ENCODE results near the gene UBAC2. TPM values are rescaled to one million over a fixed set of nuclear protein-coding genes. Genes with fewer than 3 reads are reported as not detected.

The UBAC2 gene
- total and polyA plus RNA-seq, 2 donors (not counting 1 experiment from before 2014, with no cell fraction given), result 32.4 to 87.4 TPM

GRCh38 chr13:99203601-99204579 lies 3.2 kb downstream of the UBAC2 start:
- no peaks in the 10 kb centered on the region for H4K20me1 ChIP-seq (ENCODE audit: control insufficient read depth, extremely low read depth, insufficient read depth, low read length)
- no peak for DNase-seq (ENCODE audit: low read depth in 2 of 2)

GRCh38 chr13:99205621-99206220 lies 5.1 kb downstream of the UBAC2 start:
- no peaks in the 10 kb centered on the region for H3K9me3 ChIP-seq (ENCODE audit: control insufficient read depth, insufficient read depth, low read depth, low read length)
- H3K4me3 ChIP-seq (replicated peaks in 1 of 4; ENCODE audit: control extremely low read depth in 1 of 4, insufficient read depth in 1 of 4, low read depth in 3 of 4, low read length in 4 of 4), result no peak overlapping the region
- H3K4me1 ChIP-seq (ENCODE audit: control insufficient read depth, extremely low read depth, insufficient read depth, low read length), result no peaks in the 10 kb centered on the region
- H3K79me2 ChIP-seq (ENCODE audit: control insufficient read depth, insufficient read depth, low read length), result peaks cover 35% of the 10 kb centered on the region
- no peak overlapping the region for H3K27ac ChIP-seq (ENCODE audit: insufficient read depth, low read length)
- no peak for DNase-seq (ENCODE audit: low read depth in 2 of 2)
- TF ChIP-seq CTCF (conservative IDR thresholded peaks at IDR 0.05 in 1 of 2, IDR thresholded peaks at IDR 0.05 in 1 of 2; ENCODE audit: low read depth in 1 of 2, low read length in 2 of 2) (no peak), EZH2 (IDR thresholded peaks at IDR 0.05; ENCODE audit: low read length, missing control alignments) (no peak)
- H3K36me3 ChIP-seq (ENCODE audit: control insufficient read depth, insufficient read depth, low read length), result no peaks in the 10 kb centered on the region
- no peaks in the 10 kb centered on the region for H4K20me1 ChIP-seq (ENCODE audit: control insufficient read depth, extremely low read depth, insufficient read depth, low read length)
- H3K27me3 ChIP-seq (ENCODE audit: control insufficient read depth, insufficient read depth, low read length), result no peaks in the 10 kb centered on the region
- no peak overlapping the region for H3K9ac ChIP-seq (ENCODE audit: insufficient read depth, low read length)
- no peak overlapping the region for H3K4me2 ChIP-seq (ENCODE audit: extremely low read depth, insufficient read depth, low read length)
- H2AFZ ChIP-seq (ENCODE audit: low read length), result no peak overlapping the region

More at GRCh38 chr13:99203601-99204579, 3.2 kb downstream of the UBAC2 start:
- Histone ChIP-seq H3K4me2 (ENCODE audit: extremely low read depth, insufficient read depth, low read length) (no peak overlapping the region), H3K9me3 (ENCODE audit: control insufficient read depth, insufficient read depth, low read depth, low read length) (no peaks in the 10 kb centered on the region), H3K4me3 (replicated peaks in 1 of 4; ENCODE audit: control extremely low read depth in 1 of 4, insufficient read depth in 1 of 4, low read depth in 3 of 4, low read length in 4 of 4) (no peak overlapping the region), H2AFZ (ENCODE audit: low read length) (no peak overlapping the region), H3K27ac (ENCODE audit: insufficient read depth, low read length) (no peak overlapping the region), H3K27me3 (ENCODE audit: control insufficient read depth, insufficient read depth, low read length) (no peaks in the 10 kb centered on the region), H3K36me3 (ENCODE audit: control insufficient read depth, insufficient read depth, low read length) (no peaks in the 10 kb centered on the region), H3K79me2 (ENCODE audit: control insufficient read depth, insufficient read depth, low read length) (peaks cover 33% of the 10 kb centered on the region), H3K9ac (ENCODE audit: insufficient read depth, low read length) (no peak overlapping the region), H3K4me1 (ENCODE audit: control insufficient read depth, extremely low read depth, insufficient read depth, low read length) (no peaks in the 10 kb centered on the region)
- TF ChIP-seq EZH2 (IDR thresholded peaks at IDR 0.05; ENCODE audit: low read length, missing control alignments) (no peak), CTCF (conservative IDR thresholded peaks at IDR 0.05 in 1 of 2, IDR thresholded peaks at IDR 0.05 in 1 of 2; ENCODE audit: low read depth in 1 of 2, low read length in 2 of 2) (no peak)

GRCh38 chr13:99206226-99206625 lies 5.6 kb downstream of the UBAC2 start:
- no peak overlapping the region for H2AFZ ChIP-seq (ENCODE audit: low read length)
- H3K79me2 ChIP-seq (ENCODE audit: control insufficient read depth, insufficient read depth, low read length), result peaks cover 33% of the 10 kb centered on the region
- H3K4me1 ChIP-seq (ENCODE audit: control insufficient read depth, extremely low read depth, insufficient read depth, low read length), result no peaks in the 10 kb centered on the region
- TF ChIP-seq CTCF (conservative IDR thresholded peaks at IDR 0.05 in 1 of 2, IDR thresholded peaks at IDR 0.05 in 1 of 2; ENCODE audit: low read depth in 1 of 2, low read length in 2 of 2) (no peak), EZH2 (IDR thresholded peaks at IDR 0.05; ENCODE audit: low read length, missing control alignments) (no peak)
- no peak overlapping the region for H3K9ac ChIP-seq (ENCODE audit: insufficient read depth, low read length)
- H3K4me3 ChIP-seq (replicated peaks in 1 of 4; ENCODE audit: control extremely low read depth in 1 of 4, insufficient read depth in 1 of 4, low read depth in 3 of 4, low read length in 4 of 4), result no peak overlapping the region
- DNase-seq (ENCODE audit: low read depth in 2 of 2), result no peak
- no peak overlapping the region for H3K27ac ChIP-seq (ENCODE audit: insufficient read depth, low read length)
- no peaks in the 10 kb centered on the region for H4K20me1 ChIP-seq (ENCODE audit: control insufficient read depth, extremely low read depth, insufficient read depth, low read length)
- no peaks in the 10 kb centered on the region for H3K36me3 ChIP-seq (ENCODE audit: control insufficient read depth, insufficient read depth, low read length)
- no peak overlapping the region for H3K4me2 ChIP-seq (ENCODE audit: extremely low read depth, insufficient read depth, low read length)
- no peaks in the 10 kb centered on the region for H3K27me3 ChIP-seq (ENCODE audit: control insufficient read depth, insufficient read depth, low read length)
- no peaks in the 10 kb centered on the region for H3K9me3 ChIP-seq (ENCODE audit: control insufficient read depth, insufficient read depth, low read depth, low read length)

All from fibroblast of lung (primary cell).